ENCODE measurements around the gene RAB44.

- no peak for TF ChIP-seq CTCF (IDR thresholded peaks at IDR 0.05; ENCODE audit: low read depth, low read length, poor library complexity, severe bottlenecking)
- TF ChIP-seq EZH2phosphoT487 (IDR thresholded peaks at IDR 0.05; ENCODE audit: borderline replicate concordance, low read length), result no peak
Measured at GRCh38 chr6:36719126-36719525, 21.5 kb downstream of the RAB44 start.
